SHP77 treated with DMSO at 0.1 percent for 48 hours (cell line): ENCODE results near the gene APEH.

ENCODE experiments used
- DNase-seq: peaks from one replicate; lab custom pipeline; 2025; lab: John Stamatoyannopoulos, UW

Gene APEH

DNA sequence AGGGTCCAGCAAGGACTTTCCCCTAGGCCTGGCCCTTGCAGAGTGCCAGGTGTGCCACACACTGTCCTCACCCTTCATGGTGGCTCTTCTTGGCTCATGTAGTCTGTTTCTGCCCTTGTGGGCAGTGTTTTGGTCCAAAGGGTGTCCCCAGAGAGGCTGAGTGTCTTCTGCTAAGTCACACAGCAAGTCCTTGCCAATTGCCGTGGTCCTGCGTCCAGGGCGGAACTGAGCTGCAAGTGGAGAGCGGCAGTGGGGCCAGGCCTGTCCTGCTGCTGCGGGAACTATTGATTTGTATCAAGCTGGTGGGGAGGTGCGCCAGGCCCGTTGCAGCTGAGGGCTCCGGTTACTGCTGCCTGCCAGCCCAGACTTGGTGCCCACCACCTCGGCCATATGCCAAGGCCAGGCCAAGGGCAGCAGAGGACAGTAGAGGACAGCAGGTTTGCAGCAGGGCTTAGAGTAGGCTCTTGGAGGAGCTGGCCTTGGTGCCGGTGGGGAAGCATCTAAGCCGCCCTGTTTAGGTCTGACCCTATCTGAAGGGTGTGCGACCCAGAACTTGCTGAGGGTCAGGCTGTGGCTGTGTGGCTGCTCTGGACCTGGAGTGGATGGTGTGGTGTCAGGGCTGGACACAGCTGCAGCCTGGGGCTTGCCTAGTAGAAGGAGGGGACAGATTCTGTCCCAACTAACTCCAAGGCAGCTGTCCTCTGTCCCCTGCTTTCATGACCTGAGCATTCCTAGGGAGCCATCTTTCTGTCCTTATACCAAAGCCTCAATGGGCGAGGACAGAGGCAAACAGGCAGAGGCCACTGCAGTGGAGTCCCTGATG lies 40.8 kb downstream of the APEH start:
- DNase-seq = no peak

- no peak for DNase-seq
Measured at GRCh38 chr3:49715611-49716121, 41.5 kb downstream of the APEH start.

GRCh38 chr3:49716169-49716568 lies 42.0 kb downstream of the APEH start:
- DNase-seq = no peak

DNA sequence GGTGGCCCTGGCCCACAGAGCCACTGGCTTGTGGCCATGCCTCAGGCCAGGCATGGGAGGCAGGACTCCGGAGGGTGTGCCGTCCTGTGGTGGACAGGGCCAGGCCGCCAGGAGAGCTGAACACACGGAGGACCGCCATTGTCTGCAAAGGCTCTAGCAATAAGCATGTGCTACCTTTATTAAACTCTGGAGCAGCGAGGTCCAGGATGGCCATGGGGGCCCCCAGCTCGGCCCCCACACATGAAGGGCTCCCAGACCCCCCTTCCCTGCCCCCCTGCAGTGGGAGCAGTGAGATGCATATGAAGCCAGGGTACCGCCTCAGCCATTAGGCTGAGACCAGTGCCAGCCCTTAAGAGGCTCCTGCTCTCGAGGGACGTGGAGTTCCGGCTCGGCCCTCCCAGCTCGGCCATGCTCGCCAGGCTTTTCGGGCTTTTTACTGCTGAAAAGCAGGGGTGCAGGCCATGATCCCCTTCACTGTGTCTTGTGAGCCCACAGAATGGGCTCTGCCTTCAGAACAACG lies 42.6 kb downstream of the APEH start:
- DNase-seq = no peak

GRCh38 chr3:49717211-49717958 lies 43.2 kb downstream of the APEH start:
- DNase-seq = no peak

DNA sequence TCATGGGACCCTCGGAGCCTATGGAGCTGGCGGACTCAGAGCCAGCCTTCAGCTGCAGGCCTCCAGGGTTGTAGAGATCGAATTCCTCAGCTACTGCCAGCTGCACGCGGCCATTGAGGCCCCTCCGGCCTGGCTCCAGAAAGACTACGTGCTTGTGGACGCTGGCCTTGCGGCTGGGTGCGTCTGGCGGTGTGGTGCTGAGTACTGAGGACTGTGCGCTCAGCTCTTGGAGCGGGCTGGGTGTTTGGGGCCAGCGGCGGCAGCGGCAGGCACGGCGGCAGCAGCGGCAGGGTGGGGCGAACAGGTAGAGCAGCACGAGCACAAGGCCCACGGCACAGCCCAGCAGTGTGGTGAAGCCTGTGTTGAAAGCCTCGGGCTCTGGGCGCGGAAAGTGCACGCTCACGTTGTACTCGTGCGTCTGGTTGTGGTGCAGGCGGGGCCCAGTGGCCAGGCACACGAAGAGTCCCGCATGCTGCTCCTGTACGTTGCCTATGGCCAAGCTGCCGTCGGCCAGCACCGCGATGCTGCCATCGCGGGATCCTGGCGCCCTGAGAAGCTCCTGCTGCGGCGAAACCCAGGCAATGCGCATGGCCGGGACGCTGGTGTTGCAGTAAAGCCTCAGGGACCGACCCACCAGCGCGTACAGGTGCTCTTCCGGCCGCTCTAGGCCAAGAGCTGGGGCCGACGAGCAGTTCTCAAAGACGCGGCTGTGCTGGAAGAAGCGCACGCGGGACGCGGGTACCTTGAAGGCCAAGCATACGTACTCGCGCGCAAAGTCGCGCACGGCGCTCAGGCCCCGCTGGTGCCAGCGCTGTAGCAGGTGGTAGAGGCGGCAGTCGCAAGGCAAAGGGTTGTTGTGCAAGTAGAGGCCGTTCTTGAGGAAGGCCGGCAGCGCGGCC lies 44.1 kb downstream of the APEH start:
- DNase-seq = no peak

- DNase-seq = no peak
Measured at GRCh38 chr3:49718858-49719213, 44.7 kb downstream of the APEH start.

- DNase-seq = peak; percentile 59
Measured at GRCh38 chr3:49719214-49719884, 45.2 kb downstream of the APEH start, which contains the start of gene AMIGO3. AMIGO3 (minus strand) TSS chr3:49719684; CDS start chr3:49719465, 219 bp downstream.

- DNase-seq = no peak
Measured at GRCh38 chr3:49720855-49721595, 46.9 kb downstream of the APEH start.

DNA sequence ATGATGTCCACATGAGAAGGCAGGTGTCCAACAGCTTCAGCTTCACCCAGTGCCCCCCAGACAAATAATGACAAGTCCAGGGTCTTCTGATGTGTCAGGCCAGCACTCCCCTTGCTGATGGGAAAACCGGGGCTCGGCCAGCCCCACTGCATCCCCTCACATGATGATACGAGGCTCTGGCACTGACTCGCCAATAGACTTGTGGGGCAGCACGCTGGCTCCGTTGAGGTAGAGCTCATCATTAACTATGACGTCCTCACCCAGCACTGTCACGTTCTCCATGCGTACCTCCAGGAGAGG lies 47.4 kb downstream of the APEH start:
- no peak for DNase-seq

DNA sequence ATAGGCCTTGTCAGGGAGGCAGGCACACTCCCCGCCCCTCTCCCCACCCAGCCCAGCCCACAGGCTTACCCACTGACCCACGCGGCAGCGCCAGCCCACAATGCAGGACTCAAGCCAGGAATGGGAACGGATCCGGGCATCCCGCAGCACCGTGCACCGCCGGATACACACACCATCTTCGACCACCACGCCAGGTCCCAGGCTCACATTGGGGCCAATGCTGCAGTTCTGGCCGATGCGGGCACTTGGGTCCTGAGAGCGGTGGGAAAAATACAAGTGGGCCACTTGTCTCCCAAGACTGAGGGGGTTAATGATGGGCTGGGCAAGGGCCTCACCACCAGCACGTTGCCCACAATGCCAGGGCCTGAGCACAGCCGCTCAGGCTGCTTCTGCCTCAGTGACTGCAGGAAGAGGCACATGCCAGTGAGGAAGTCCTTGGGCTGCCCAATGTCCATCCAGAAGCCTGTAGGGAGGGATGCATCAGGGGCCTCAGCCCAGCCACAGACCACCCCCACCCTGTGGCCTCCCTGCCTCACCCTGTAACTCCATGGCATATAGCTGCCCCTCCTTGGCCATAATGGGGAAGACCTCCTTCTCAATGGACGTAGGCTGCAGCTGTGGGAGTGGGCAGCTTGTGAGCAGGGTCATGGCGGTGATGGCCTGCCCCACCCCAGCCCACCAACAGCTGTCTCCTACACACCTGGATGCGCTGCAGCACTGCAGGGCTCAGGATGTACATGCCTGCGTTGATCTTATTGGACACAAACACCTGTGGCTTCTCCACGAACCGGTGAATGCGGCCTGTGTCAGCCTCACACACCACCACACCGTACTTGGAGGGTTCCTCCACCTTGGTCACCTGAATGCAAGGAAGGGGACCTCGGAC lies 48.0 kb downstream of the APEH start:
- no peak for DNase-seq

- no peak for DNase-seq
Measured at GRCh38 chr3:49722896-49723295, 48.7 kb downstream of the APEH start.

DNA sequence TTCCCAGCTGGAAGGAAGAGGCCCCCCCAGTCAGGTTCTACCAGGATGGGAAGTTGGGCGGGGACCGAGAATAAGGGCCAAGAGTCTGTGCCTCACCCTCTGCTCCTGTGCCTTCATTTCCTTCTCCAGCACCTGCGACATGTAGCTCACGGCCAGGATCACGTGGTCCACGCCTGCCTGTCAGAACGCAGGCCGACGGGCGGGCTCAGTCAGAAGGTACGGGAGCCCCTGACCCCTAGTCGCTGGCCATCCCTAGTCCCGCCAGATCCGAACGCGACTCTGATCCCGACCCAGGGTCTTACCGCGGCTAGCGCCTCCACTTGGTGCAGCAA lies 49.1 kb downstream of the APEH start:
- no peak for DNase-seq

- DNase-seq = peak; percentile 94
Measured at GRCh38 chr3:49723628-49724551, 49.7 kb downstream of the APEH start, which contains the start of gene GMPPB. GMPPB (minus strand) TSS chr3:49723951; CDS start chr3:49723726, 225 bp downstream.

DNA sequence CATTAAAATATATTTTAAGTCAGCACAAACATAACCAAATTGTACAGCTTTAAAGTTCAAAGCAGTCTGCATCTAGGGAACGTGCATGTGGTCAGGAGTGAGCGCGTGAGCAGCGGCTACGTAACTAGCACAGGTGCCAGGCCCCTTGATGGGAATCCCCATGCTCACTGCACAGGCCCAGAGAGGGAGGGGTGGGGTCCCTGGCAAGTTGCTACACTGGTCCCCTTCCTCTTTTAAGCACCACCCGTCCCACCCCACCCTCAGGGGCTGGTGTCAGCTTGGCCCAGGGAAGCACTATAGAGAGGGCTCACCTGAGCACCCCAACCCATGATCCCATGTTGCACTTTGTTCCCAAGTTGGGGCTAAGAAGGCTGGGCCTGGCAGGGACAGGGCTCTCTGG lies 50.4 kb downstream of the APEH start:
- no peak for DNase-seq

DNA sequence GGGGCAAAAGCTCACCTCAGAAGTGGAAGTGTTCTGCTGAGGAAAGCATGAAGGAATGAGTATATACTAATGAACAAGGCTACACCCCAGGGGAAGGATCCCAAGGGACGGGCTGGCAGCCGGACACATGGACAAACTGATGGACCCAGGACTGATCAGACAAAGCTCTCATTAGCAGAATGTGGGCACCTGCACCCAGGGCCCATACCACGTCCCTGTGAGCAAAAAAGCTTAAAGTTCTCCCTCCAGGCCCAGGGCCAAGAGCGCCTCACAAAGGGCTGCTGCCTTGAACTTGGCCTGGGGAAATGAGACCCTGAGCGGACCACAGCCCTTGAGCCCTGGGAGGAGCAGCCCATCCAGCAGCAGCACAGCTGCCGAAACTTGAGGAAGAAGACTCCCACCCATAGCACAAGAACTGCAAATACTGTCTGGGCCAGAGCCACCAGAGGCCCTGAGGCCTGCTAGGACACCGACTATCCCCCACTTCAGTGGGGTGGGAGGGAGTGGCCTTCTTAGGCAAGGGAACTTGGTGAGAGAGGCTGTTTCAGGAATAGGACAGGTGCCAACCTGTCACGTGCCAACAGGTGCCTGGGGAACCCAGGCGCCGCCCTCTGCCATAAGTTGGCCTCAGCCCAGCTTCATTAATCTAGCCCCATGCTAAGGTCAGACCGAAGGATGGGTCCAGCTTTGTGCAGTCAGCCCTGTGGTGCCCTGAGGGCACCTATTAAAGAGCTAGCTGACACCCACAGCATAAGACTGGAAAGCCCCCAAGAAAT lies 51.9 kb downstream of the APEH start:
- no peak for DNase-seq

DNA sequence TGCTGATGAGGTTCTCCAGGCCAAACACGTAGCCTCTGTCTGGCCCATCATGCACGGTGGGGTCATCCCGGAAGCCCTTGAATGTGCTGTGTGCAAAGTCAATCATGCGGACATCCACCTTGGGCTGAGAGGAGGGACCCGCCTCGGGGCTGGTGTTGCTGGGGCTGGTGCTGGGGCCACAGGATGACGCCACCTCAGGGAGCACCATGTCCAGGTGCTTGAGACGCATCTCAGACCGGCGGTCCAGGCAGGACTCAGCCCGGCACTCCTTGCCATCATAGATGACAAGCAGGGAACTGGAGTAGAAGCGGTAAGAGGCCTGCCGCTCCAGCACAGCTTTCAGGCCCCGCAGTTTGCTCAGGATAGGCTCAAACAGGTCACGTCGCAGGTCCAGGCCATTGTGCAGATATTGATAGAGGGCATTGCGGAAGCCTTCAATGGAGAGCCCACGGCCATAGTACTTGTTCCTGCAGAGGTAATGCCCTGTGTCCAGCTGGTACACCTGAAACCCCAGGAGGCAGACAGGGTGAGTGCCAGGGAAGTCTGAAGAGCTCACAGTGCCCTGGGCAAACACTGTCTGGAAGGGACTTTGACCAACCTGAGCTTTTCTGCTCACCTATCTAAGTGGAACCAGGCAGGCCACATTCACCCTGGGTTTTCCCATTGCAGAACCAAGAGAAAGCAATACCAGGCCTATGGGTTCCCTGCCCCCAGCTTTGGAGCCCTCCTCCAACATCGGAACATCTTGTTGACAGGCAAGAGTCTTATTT lies 53.2 kb downstream of the APEH start:
- no peak for DNase-seq
